Measurements from ENCODE around the gene FCHO1.

GRCh38 chr19:17802137-17802858 lies 51.0 kb downstream of the FCHO1 start:
- no peak for TF ChIP-seq CTCF (conservative IDR thresholded peaks at IDR 0.05 in 1 of 2, IDR thresholded peaks at IDR 0.05 in 1 of 2; ENCODE audit: extremely low read depth in 1 of 2, insufficient read depth in 1 of 2, low read depth in 1 of 2, low read length in 2 of 2)
- no peak for TF ChIP-seq EZH2 (IDR thresholded peaks at IDR 0.05; ENCODE audit: borderline replicate concordance, low read length)
